OCI-LY3 (cell line): ENCODE measurements around the gene TARS1.
A peak's percentile ranks its signal among the peaks of the same experiment; 100 is the strongest.

ENCODE experiments used
- H2AFZ ChIP-seq: fragments of 200-600, 300-600 bp; shearing (Covaris generic); 2 replicates; pipeline ENCODE4 v1.6.0; 2014; ENCODE audit warnings: antibody characterized with exemption, low read depth, low read length
- H3K27ac ChIP-seq: fragments of 200-600, 300-600 bp; sonication (generic); 2 replicates; pipeline ENCODE4 v1.5.1; 2014; ENCODE audit warnings: mild to moderate bottlenecking, low read length, moderate library complexity, mixed read lengths
- H3K27me3 ChIP-seq: fragments of 200-600, 300-600 bp; sonication (generic); 2 replicates; pipeline ENCODE4 v1.6.1; 2014; ENCODE audit warnings: low read depth, low read length, mixed read lengths
- H3K36me3 ChIP-seq: fragments of 200-600, 300-600 bp; sonication (generic); replicated peaks from 2 replicates; pipeline ENCODE3; 2014; ENCODE audit warnings: low read depth, low read length, mixed read lengths
- H3K4me1 ChIP-seq: fragments of 300-600, 200-600 bp; sonication (generic); 2 replicates; pipeline ENCODE4 v1.6.1; 2014; ENCODE audit warnings: low read length, mixed read lengths
- H3K4me2 ChIP-seq: fragments of 200-600, 300-600 bp; sonication (generic); 2 replicates; pipeline ENCODE4 v1.6.1; 2014; ENCODE audit warnings: low read length, mixed read lengths
- H3K4me3 ChIP-seq: fragments of 300-600, 200-600 bp; sonication (generic); 2 replicates; pipeline ENCODE4 v1.5.1; 2014; ENCODE audit warnings: antibody characterized with exemption, mild to moderate bottlenecking, low read length, moderate library complexity
- H3K79me2 ChIP-seq: fragments of 300-600, 200-600 bp; shearing (Covaris generic); 2 replicates; pipeline ENCODE4 v1.6.1; 2014; ENCODE audit warnings: mild to moderate bottlenecking, low read length, mixed read lengths
- H3K9ac ChIP-seq: fragments of 300-600, 200-600 bp; shearing (Covaris generic); 2 replicates; pipeline ENCODE4 v1.6.0; 2014; ENCODE audit warnings: mild to moderate bottlenecking, low read length, moderate library complexity
- H3K9me3 ChIP-seq: fragments of 200-600, 300-600 bp; shearing (Covaris generic); 2 replicates; pipeline ENCODE4 v1.6.1; 2014; ENCODE audit warnings: low read length, mixed read lengths; ENCODE audit not compliant: insufficient read depth
- H4K20me1 ChIP-seq: fragments of 200-600, 300-600 bp; sonication (generic); 2 replicates; pipeline ENCODE4 v1.6.1; 2016; ENCODE audit warnings: low read length, mixed read lengths; ENCODE audit not compliant: insufficient read depth
- EZH2phosphoT487 ChIP-seq: fragments of 200-600 bp; shearing (Covaris generic); IDR thresholded peaks from 2 replicates; pipeline ENCODE4 v1.6.1; 2018; ENCODE audit warnings: antibody characterized with exemption, mixed run types, low read depth
- TF ChIP-seq, protein P1 (sequence below): fragments of 200-600, 300-600 bp; sonication (generic); IDR thresholded peaks from 2 replicates; pipeline ENCODE4 v1.5.1; 2014; ENCODE audit warnings: antibody characterized with exemption, low read length, low read depth

The TARS1 gene

GRCh38 chr5:33462456-33462855 lies 21.7 kb downstream of the TARS1 start:
- Histone ChIP-seq H3K4me1 (no peaks in the 10 kb centered on the region), H3K79me2 (no peaks in the 10 kb centered on the region), H3K9ac (no peak overlapping the region), H3K27ac (no peak overlapping the region), H2AFZ (no peak overlapping the region), H3K4me2 (no peak overlapping the region), H3K4me3 (no peak overlapping the region), H4K20me1 (no peaks in the 10 kb centered on the region), H3K36me3 (peaks cover 74% of the 10 kb centered on the region), H3K9me3 (no peaks in the 10 kb centered on the region), H3K27me3 (no peaks in the 10 kb centered on the region)
- TF ChIP-seq, protein P1, sequence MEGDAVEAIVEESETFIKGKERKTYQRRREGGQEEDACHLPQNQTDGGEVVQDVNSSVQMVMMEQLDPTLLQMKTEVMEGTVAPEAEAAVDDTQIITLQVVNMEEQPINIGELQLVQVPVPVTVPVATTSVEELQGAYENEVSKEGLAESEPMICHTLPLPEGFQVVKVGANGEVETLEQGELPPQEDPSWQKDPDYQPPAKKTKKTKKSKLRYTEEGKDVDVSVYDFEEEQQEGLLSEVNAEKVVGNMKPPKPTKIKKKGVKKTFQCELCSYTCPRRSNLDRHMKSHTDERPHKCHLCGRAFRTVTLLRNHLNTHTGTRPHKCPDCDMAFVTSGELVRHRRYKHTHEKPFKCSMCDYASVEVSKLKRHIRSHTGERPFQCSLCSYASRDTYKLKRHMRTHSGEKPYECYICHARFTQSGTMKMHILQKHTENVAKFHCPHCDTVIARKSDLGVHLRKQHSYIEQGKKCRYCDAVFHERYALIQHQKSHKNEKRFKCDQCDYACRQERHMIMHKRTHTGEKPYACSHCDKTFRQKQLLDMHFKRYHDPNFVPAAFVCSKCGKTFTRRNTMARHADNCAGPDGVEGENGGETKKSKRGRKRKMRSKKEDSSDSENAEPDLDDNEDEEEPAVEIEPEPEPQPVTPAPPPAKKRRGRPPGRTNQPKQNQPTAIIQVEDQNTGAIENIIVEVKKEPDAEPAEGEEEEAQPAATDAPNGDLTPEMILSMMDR = no peak
- no peak for TF ChIP-seq EZH2phosphoT487

DNA sequence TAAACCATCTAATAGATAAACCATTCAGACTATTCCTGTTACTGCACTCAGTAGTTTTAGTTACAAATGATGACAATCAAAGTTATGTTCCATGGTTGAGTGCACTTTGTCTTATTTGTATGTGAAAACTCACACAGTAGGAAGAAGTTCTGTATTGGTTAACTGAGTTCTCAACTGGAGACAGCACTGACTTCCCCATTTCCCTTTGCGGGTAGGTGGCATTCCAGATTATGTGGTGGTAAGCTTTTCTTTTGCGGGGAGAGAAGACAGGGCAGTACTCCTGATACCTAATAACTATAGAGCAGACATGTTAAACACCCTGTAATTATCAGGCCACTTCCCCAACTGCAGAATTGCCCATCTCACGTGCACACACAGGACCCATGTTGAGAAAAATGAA lies 24.4 kb downstream of the TARS1 start:
- H3K4me1 ChIP-seq = no peaks in the 10 kb centered on the region
- H2AFZ ChIP-seq = no peak overlapping the region
- H3K27ac ChIP-seq = no peak overlapping the region
- no peak overlapping the region for H3K9ac ChIP-seq
- no peaks in the 10 kb centered on the region for H3K9me3 ChIP-seq
- no peak overlapping the region for H3K4me3 ChIP-seq
- H3K79me2 ChIP-seq = no peaks in the 10 kb centered on the region
- no peak overlapping the region for H3K4me2 ChIP-seq
- no peaks in the 10 kb centered on the region for H4K20me1 ChIP-seq
- peaks cover 68% of the 10 kb centered on the region for H3K36me3 ChIP-seq
- TF ChIP-seq, protein P1 = no peak
- no peak for TF ChIP-seq EZH2phosphoT487
- H3K27me3 ChIP-seq = no peaks in the 10 kb centered on the region

- Histone ChIP-seq H4K20me1 (no peaks in the 10 kb centered on the region), H3K36me3 (peaks cover 60% of the 10 kb centered on the region), H3K4me1 (no peaks in the 10 kb centered on the region), H3K27ac (no peak overlapping the region), H3K4me2 (no peak overlapping the region), H3K27me3 (no peaks in the 10 kb centered on the region), H3K4me3 (no peak overlapping the region), H2AFZ (no peak overlapping the region), H3K79me2 (no peaks in the 10 kb centered on the region), H3K9ac (no peak overlapping the region), H3K9me3 (no peaks in the 10 kb centered on the region)
- TF ChIP-seq, protein P1 = no peak
- TF ChIP-seq EZH2phosphoT487 = no peak
Measured at GRCh38 chr5:33468775-33469435, 28.1 kb downstream of the TARS1 start.

DNA sequence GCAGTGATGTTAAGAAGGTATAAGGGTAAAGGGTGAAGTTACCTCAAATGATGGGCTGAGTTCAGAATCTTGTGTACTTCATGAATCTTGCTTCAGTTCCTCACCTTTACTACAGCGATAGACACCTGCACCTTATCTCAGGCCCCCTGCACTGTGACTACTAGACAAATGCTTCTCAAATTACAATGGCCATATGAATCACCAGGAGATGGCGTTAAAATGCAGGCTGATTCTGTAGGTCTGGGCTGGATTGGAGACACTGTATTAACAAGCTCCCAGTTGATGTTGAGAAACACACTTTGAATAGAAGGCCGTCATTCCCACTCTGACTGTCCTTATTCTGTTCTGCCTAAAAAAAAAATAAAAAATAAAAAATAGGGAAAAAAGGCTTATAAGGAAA lies 29.8 kb downstream of the TARS1 start:
- Histone ChIP-seq H3K4me2 (no peak overlapping the region), H3K79me2 (no peaks in the 10 kb centered on the region)

More for the DNA sequence above, 29.8 kb downstream of the TARS1 start:
- Histone ChIP-seq H3K27ac (no peak overlapping the region), H3K27me3 (no peaks in the 10 kb centered on the region), H3K36me3 (peaks cover 66% of the 10 kb centered on the region), H3K4me3 (no peak overlapping the region), H3K9me3 (no peaks in the 10 kb centered on the region), H3K9ac (no peak overlapping the region), H4K20me1 (no peaks in the 10 kb centered on the region), H2AFZ (no peak overlapping the region), H3K4me1 (no peaks in the 10 kb centered on the region)
- TF ChIP-seq, protein P1 = peak; percentile 45
- no peak for TF ChIP-seq EZH2phosphoT487
